ENCODE measurements around the gene PLA2G7.

GRCh38 chr6:46735720-46736031 is 501 bp upstream of the PLA2G7 start:
- TF ChIP-seq REST (IDR thresholded peaks at IDR 0.05; ENCODE audit: insufficient read depth in 1 of 2, low read depth in 2 of 2, low read length in 2 of 2) (no peak), TAF1 (IDR thresholded peaks at IDR 0.05; ENCODE audit: borderline replicate concordance, insufficient read depth, low read length) (no peak), FOXP2 (optimal IDR thresholded peaks at IDR 0.05; ENCODE audit: borderline replicate concordance, extremely low read depth, extremely low read length, insufficient read depth) (no peak), POLR2AphosphoS5 (IDR thresholded peaks at IDR 0.05; ENCODE audit: low read depth, low read length) (no peak)

Measured in PFSK-1 (cell line).